Measurements from ENCODE around the gene DIP2C.

- TF ChIP-seq CTCF (IDR thresholded peaks at IDR 0.05) (no peak), EZH2 (IDR thresholded peaks at IDR 0.05; ENCODE audit: borderline replicate concordance, insufficient read depth, low read depth, low read length, poor library complexity, severe bottlenecking) (no peak)
Measured at GRCh38 chr10:596725-597345, 92.6 kb downstream of the DIP2C start.
